HFF-Myc (cell line): Measurements from ENCODE around the gene SLC22A31.

Source experiments
- DNase-seq: peaks from one replicate; pipeline ENCODE4 v3.0.0-alpha.2; 2011; ENCODE audit warnings: low read depth; ENCODE audit errors: extremely low read depth
- H3K4me3 ChIP-seq: replicated peaks from 2 replicates; pipeline ENCODE4 v1.5.1; 2011; ENCODE audit warnings: low read depth, mild to moderate bottlenecking, control low read depth, low read length
- TF ChIP-seq, protein P1 (sequence below): IDR thresholded peaks from 2 replicates; pipeline ENCODE4 v1.5.1; 2012; ENCODE audit warnings: mild to moderate bottlenecking, low read depth, low read length, control low read depth; ENCODE audit errors: missing control alignments

The SLC22A31 gene

DNA sequence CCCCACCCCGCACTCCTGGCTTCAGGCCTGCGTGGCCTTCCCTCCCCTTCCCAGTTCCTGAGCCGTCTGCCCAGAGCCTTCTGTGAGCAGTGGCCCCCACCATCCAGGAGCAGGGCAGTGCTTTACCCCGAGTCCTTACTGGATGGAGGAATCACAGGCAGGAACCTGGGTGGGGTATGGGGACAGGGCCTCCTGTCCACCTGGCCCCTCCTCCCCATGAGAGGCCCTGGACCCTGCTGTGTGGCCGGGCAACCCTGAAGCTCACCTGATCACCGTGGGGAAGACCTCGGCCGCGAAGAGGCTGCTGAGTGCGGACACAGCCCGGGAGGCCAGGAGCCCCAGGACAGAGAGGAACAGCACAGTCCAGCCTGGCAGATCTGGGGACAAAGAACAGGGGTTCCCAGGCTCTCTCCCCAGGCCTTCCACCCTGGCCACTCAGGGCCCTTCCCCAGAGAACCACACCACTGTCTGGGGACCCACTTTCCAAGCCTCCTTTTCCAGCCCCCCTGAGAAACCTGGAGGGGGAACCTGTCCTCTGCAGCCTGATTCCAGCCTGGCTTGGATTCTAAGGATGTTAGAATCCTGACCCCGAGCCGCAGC lies 3.2 kb downstream of the SLC22A31 start:
- no peak for DNase-seq
- TF ChIP-seq, protein P1, sequence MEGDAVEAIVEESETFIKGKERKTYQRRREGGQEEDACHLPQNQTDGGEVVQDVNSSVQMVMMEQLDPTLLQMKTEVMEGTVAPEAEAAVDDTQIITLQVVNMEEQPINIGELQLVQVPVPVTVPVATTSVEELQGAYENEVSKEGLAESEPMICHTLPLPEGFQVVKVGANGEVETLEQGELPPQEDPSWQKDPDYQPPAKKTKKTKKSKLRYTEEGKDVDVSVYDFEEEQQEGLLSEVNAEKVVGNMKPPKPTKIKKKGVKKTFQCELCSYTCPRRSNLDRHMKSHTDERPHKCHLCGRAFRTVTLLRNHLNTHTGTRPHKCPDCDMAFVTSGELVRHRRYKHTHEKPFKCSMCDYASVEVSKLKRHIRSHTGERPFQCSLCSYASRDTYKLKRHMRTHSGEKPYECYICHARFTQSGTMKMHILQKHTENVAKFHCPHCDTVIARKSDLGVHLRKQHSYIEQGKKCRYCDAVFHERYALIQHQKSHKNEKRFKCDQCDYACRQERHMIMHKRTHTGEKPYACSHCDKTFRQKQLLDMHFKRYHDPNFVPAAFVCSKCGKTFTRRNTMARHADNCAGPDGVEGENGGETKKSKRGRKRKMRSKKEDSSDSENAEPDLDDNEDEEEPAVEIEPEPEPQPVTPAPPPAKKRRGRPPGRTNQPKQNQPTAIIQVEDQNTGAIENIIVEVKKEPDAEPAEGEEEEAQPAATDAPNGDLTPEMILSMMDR, result no peak
- no peak overlapping the region for H3K4me3 ChIP-seq

DNA sequence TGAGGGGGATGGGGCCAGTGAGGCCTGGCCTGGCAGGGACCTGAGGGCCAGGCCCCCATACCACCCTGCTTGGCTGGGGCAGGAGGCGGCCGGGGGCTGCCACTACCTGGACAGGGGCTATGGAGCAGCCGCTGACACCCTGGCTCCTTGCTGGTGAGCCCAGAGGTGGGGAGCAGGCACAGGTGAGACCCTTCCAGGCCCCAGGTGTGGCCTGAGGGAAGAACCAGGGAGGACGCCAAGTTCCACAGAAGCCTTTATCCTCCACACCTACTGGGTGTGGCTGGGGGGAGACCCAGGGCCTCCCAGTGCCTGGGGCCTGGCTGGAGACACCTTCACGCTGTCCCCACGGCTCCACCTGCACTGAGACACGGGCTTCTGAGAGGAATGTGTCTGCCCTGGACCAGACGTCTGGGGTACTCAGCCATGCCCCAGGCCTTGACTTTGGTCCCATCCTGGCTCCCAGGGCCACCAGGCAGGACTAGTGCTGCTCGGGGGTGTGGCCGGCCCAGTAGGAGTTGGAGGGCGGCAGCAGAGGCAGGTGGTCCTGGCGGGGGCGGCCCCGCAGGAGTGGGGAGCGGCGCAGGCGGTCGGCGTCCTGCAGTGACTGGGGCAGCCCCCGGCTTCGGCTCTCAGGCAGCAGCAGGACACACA lies 4.7 kb downstream of the SLC22A31 start:
- H3K4me3 ChIP-seq, result no peak overlapping the region
- TF ChIP-seq, protein P1, result no peak
- no peak for DNase-seq

DNA sequence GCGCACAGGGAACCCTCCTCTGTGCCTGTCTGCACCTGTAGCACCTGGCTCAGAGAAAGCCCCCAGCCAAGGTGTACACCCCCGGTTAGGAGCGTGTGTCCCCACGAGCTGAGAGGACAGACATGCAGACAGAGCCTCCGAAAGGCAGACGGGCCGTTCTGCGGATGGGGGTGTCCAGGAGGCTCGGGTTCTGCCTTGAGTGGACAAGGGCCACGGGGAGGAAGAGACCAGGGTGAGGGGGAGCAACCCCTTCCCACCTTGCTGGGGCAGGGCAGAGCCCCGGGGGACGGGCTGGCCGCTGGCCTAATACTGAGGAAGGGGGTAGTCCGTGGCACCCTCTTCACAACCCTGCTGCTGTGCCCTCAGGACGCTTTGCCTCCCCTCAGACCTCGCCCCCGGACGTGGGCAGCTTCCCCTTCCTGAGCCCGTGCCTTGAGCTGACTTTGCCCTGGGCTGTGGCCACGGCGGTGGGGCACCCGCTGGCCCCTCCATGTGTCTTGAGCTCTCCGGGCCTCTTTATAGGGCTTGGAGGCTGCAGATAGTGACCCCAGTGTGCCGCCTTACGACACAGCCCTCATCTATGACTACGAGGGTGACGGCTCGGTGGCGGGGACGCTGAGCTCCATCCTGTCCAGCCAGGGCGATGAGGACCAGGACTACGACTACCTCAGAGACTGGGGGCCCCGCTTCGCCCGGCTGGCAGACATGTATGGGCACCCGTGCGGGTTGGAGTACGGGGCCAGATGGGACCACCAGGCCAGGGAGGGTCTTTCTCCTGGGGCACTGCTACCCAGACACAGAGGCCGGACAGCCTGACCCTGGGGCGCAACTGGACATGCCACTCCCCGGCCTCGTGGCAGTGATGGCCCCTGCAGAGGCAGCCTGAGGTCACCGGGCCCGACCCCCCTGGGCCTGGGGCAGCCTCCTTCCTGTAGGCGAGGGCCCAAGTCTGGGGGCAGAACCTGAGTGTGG lies 5.7 kb downstream of the SLC22A31 start:
- TF ChIP-seq, protein P1, result no peak
- no peak for DNase-seq
- H3K4me3 ChIP-seq, result no peak overlapping the region

DNA sequence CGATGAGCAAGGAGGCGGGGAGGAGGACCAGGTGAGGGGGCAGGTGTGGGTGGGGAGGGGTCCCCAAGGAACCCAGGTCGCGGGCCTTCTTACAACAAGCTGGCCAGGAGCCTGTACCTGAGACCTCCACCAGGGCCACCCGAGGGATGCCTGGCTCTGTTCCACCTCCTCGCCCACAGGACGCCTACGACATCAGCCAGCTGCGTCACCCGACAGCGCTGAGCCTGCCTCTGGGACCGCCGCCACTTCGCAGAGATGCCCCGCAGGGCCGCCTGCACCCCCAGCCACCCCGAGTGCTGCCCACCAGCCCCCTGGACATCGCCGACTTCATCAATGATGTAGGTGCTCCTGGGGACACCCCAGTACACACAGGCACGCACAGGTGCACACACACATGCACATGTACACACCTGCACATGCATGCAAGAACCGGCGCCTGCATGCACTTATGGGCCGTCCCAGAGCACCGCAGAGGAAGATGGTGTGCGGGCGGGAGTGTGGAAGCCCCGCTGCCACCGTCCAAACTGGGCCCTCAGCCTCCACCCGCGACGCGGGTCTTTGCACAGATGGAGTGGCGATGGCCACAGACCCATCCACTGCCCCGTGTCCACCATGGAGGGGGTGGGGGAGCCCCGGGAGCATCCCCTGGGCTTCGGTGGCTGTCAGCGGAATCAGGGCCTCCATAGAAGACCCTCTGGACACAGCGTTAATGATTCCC lies 6.6 kb downstream of the SLC22A31 start:
- H3K4me3 ChIP-seq, result no peak overlapping the region
- TF ChIP-seq, protein P1, result no peak
- no peak for DNase-seq

DNA sequence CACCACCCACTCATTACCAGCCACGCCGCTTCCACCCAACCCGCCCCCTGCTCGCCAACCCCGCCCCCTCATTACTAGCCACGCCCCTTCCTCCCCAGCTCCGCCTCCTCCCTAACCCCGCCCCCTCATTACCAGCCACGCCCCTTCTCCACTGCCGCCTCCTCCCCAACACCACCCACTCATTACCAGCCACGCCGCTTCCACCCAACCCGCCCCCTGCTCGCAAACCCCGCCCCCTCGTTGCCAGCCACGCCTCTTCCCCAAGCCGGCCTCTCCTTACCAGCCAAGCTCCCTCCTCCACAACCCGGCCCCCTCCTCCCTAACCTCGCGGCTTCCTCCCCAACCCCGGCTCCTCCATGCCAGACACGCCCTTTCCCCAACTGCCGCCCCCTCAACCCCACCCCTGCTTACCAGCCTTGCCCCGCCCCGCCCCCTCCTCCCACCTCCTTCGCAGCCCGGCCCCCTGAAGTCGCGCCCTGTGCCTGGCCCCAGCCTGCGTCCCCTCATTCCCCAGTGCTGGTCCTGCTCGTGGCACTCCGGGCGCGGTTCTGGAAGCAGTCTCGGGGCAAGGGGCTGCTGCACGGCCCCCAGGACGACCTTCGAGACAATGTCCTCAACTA lies 7.3 kb downstream of the SLC22A31 start:
- no peak overlapping the region for H3K4me3 ChIP-seq

DNA sequence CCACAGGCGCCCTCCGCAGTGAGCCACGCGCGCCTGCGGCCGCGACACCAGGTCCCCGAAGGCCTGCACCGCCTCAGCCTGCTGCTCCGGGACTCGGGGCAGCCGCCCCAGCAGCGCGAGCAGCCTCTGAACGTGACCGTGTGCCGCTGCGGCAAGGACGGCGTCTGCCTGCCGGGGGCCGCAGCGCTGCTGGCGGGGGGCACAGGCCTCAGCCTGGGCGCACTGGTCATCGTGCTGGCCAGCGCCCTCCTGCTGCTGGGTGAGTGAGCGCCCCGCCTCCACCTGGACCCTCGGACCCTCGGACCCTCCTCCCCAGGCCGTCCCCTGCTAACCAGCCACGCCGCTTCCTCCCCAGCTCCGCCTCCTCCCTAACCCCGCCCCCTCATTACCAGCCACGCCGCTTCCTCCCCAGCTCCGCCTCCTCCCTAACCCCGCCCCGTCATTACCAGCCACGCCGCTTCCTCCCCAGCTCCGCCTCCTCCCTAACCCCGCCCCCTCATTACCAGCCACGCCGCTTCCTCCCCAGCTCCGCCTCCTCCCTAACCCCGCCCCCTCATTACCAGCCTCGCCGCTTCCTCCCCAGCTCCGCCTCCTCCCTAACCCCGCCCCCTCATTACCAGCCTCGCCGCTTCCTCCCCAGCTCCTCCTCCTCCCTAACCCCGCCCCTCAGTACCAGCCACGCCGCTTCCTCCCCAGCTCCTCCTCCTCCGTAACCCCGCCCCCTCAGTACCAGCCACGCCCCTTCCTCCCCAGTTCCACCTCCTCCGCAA lies 8.0 kb downstream of the SLC22A31 start:
- peak overlapping the region; percentile 39 for H3K4me3 ChIP-seq
- peak; percentile 36 for DNase-seq

More for the DNA sequence above, 7.3 kb downstream of the SLC22A31 start:
- no peak for DNase-seq
- TF ChIP-seq, protein P1, result no peak
